Neural cell (in vitro differentiated cells): ENCODE measurements around the gene ITGAD.

ENCODE experiments used
- POLR2AphosphoS5 ChIP-seq: IDR thresholded peaks from 2 replicates; pipeline ENCODE4 v1.6.1; 2012
- RAD21 ChIP-seq: fragments of 450-650 bp; conservative IDR thresholded peaks from 2 replicates; pipeline ENCODE4 v1.6.1; 2014; ENCODE audit warnings: antibody characterized with exemption, mild to moderate bottlenecking, moderate library complexity

- TF ChIP-seq RAD21 (no peak), POLR2AphosphoS5 (no peak)
These were observed 18.1 kb downstream of the ITGAD start for GRCh38 chr16:31411024-31411844.
